HepG2 (cell line): Measurements from ENCODE around the gene CDYL2.

ENCODE experiments used
- PAWR ChIP-seq: sonication (generic); formaldehyde crosslinking; IDR thresholded peaks from 2 replicates; pipeline ENCODE4 v1.4.0; 2020; ENCODE audit warnings: missing genetic modification reagents, mild to moderate bottlenecking, borderline replicate concordance
- POGZ ChIP-seq: sonication (generic); formaldehyde crosslinking; IDR thresholded peaks from 2 replicates; pipeline ENCODE4 v1.4.0; 2020; ENCODE audit warnings: mild to moderate bottlenecking, missing genetic modification reagents
- PRDM10 ChIP-seq: sonication (generic); formaldehyde crosslinking; IDR thresholded peaks from 2 replicates; pipeline ENCODE4 v1.4.0; 2020; ENCODE audit warnings: low read depth, missing genetic modification reagents
- SMC3 ChIP-seq: IDR thresholded peaks from 2 replicates; pipeline ENCODE4 v1.6.1; 2011; ENCODE audit warnings: low read length, improper control_type of control experiment
- ZNF446 ChIP-seq: sonication (generic); formaldehyde crosslinking; IDR thresholded peaks from 2 replicates; pipeline ENCODE4 v1.5.0; 2020; ENCODE audit warnings: mild to moderate bottlenecking, missing genetic modification reagents
- ZNF746 ChIP-seq: sonication (generic); formaldehyde crosslinking; IDR thresholded peaks from 2 replicates; pipeline ENCODE4 v1.8.0; 2022; ENCODE audit warnings: mild to moderate bottlenecking, missing genetic modification reagents

DNA sequence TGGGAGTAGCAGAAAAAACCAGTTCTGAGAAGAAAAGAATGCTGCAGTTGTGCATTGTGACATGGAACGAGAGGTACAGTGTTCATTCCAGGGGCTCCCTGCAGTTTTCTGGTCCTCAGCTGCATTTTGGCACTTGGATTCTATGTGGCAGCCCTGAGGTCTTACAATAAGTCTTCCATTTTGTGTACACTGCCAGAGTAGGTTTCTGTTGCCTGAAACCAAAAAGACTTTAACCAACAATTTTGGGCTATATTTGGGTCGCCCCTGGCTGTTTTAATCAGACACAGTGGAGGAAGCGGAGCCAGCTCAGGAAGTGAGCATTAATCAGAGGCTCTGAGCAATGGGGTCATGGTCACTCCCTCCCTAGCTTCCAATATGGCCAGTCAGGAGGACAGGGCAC lies 247.9 kb downstream of the CDYL2 start:
- TF ChIP-seq PRDM10 (CRISPR knock-in tag) (no peak), POGZ (CRISPR knock-in tag) (no peak), ZNF446 (CRISPR knock-in tag) (no peak), ZNF746 (CRISPR knock-in tag) (no peak), PAWR (no peak), SMC3 (no peak)
